Measurements from ENCODE around the gene CRYZL1.

- TF ChIP-seq POLR2AphosphoS5 (IDR thresholded peaks at IDR 0.05) (no peak), EP300 (IDR thresholded peaks at IDR 0.05) (no peak), POLR2A (IDR thresholded peaks at IDR 0.05) (no peak)
- TF ChIP-seq, protein P1, sequence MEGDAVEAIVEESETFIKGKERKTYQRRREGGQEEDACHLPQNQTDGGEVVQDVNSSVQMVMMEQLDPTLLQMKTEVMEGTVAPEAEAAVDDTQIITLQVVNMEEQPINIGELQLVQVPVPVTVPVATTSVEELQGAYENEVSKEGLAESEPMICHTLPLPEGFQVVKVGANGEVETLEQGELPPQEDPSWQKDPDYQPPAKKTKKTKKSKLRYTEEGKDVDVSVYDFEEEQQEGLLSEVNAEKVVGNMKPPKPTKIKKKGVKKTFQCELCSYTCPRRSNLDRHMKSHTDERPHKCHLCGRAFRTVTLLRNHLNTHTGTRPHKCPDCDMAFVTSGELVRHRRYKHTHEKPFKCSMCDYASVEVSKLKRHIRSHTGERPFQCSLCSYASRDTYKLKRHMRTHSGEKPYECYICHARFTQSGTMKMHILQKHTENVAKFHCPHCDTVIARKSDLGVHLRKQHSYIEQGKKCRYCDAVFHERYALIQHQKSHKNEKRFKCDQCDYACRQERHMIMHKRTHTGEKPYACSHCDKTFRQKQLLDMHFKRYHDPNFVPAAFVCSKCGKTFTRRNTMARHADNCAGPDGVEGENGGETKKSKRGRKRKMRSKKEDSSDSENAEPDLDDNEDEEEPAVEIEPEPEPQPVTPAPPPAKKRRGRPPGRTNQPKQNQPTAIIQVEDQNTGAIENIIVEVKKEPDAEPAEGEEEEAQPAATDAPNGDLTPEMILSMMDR (IDR thresholded peaks at IDR 0.05), result no peak
Observed at GRCh38 chr21:33677450-33677849, 35.9 kb upstream of the CRYZL1 start.

All from gastroesophageal sphincter (tissue), 3 donors.